COR-L47 (cell line): Measurements from ENCODE around the gene SLC36A4.
"Not testable (repeated sequence)": the region's sequence is repeated elsewhere in the genome, so short reads cannot be mapped to it uniquely, and the experiment has no call there.

ENCODE experiments used
- DNase-seq: peaks from one replicate; lab custom pipeline; 2025; lab: John Stamatoyannopoulos, UW

SLC36A4 gene

GRCh38 chr11:93122535-93123235 is 75.1 kb downstream of the SLC36A4 start:
- DNase-seq, result no peak

- DNase-seq, result no peak
Measured at GRCh38 chr11:93118276-93118675, 79.5 kb downstream of the SLC36A4 start.

- DNase-seq, result no peak
Measured at GRCh38 chr11:93117565-93117964, 80.2 kb downstream of the SLC36A4 start.

- DNase-seq, result no peak
Measured at GRCh38 chr11:93116641-93117441, 81.0 kb downstream of the SLC36A4 start.

GRCh38 chr11:93114304-93114703 is 83.5 kb downstream of the SLC36A4 start:
- DNase-seq, result no peak

GRCh38 chr11:93113824-93114223 is 84.0 kb downstream of the SLC36A4 start:
- no peak for DNase-seq

GRCh38 chr11:93111147-93111546 is 86.6 kb downstream of the SLC36A4 start:
- not testable (repeated sequence) for DNase-seq

- DNase-seq, result no peak
Measured at GRCh38 chr11:93100211-93100610, 97.6 kb downstream of the SLC36A4 start.

- no peak for DNase-seq
Measured at GRCh38 chr11:93099806-93100205, 98.0 kb downstream of the SLC36A4 start.
